Measurements from ENCODE around the gene GYG1.
A peak's percentile ranks its signal among the peaks of the same experiment; 100 is the strongest.

The GYG1 gene

GRCh38 chr3:148991219-148992026 lies at the start of gene GYG1:
GYG1 (plus strand) TSS chr3:148991540; CDS start chr3:148991641, 101 bp downstream.
- peak; percentile 83 for DNase-seq (ENCODE audit: low spot score)

GRCh38 chr3:148943506-148944205 lies 47.7 kb upstream of the GYG1 start:
- DNase-seq (ENCODE audit: low spot score), result peak; percentile 79

- no peak for DNase-seq (ENCODE audit: low spot score)
These were observed 46.2 kb upstream of the GYG1 start for GRCh38 chr3:148945116-148945515.

- no peak for DNase-seq (ENCODE audit: low spot score)
These were observed 42.3 kb upstream of the GYG1 start for GRCh38 chr3:148948913-148949657.

- no peak for DNase-seq (ENCODE audit: low spot score)
These were observed 40.5 kb upstream of the GYG1 start for GRCh38 chr3:148950806-148951205.

GRCh38 chr3:148951599-148952361 lies 39.6 kb upstream of the GYG1 start:
- DNase-seq (ENCODE audit: low spot score), result no peak

GRCh38 chr3:148953094-148953493 lies 38.2 kb upstream of the GYG1 start:
- no peak for DNase-seq (ENCODE audit: low spot score)

- no peak for DNase-seq (ENCODE audit: low spot score)
These were observed 36.4 kb upstream of the GYG1 start for GRCh38 chr3:148954981-148955380.

- peak; percentile 50 for DNase-seq (ENCODE audit: low spot score)
These were observed 35.6 kb upstream of the GYG1 start for GRCh38 chr3:148955544-148956346.

GRCh38 chr3:148957586-148957985 lies 33.8 kb upstream of the GYG1 start:
- no peak for DNase-seq (ENCODE audit: low spot score)

- DNase-seq (ENCODE audit: low spot score), result no peak
These were observed 32.6 kb upstream of the GYG1 start for GRCh38 chr3:148958696-148959095.

- DNase-seq (ENCODE audit: low spot score), result peak; percentile 69
These were observed 28.8 kb upstream of the GYG1 start for GRCh38 chr3:148962513-148962912.

GRCh38 chr3:148964809-148965208 lies 26.5 kb upstream of the GYG1 start:
- no peak for DNase-seq (ENCODE audit: low spot score)

GRCh38 chr3:148968321-148968720 lies 23.0 kb upstream of the GYG1 start:
- no peak for DNase-seq (ENCODE audit: low spot score)

- no peak for DNase-seq (ENCODE audit: low spot score)
These were observed 21.1 kb upstream of the GYG1 start for GRCh38 chr3:148970271-148970670.

- DNase-seq (ENCODE audit: low spot score), result no peak
These were observed 19.8 kb upstream of the GYG1 start for GRCh38 chr3:148971401-148972163.

- no peak for DNase-seq (ENCODE audit: low spot score)
These were observed 16.6 kb upstream of the GYG1 start for GRCh38 chr3:148974726-148975125.

GRCh38 chr3:148975248-148975647 lies 16.1 kb upstream of the GYG1 start:
- DNase-seq (ENCODE audit: low spot score), result peak; percentile 23

- no peak for DNase-seq (ENCODE audit: low spot score)
These were observed 15.6 kb upstream of the GYG1 start for GRCh38 chr3:148975696-148976095.

- DNase-seq (ENCODE audit: low spot score), result no peak
These were observed 10.1 kb upstream of the GYG1 start for GRCh38 chr3:148981273-148981672.

All from hepatic stellate cell (primary cell).